Measurements from ENCODE around the gene PSAP. TPM values are rescaled to one million over a fixed set of nuclear protein-coding genes. Genes with fewer than 3 reads are reported as not detected.
"Not testable (repeated sequence)": the region's sequence is repeated elsewhere in the genome, so short reads cannot be mapped to it uniquely, and the experiment has no call there.

The PSAP gene
- total RNA-seq, 1 experiment from 2014 or later = 397 TPM

DNA sequence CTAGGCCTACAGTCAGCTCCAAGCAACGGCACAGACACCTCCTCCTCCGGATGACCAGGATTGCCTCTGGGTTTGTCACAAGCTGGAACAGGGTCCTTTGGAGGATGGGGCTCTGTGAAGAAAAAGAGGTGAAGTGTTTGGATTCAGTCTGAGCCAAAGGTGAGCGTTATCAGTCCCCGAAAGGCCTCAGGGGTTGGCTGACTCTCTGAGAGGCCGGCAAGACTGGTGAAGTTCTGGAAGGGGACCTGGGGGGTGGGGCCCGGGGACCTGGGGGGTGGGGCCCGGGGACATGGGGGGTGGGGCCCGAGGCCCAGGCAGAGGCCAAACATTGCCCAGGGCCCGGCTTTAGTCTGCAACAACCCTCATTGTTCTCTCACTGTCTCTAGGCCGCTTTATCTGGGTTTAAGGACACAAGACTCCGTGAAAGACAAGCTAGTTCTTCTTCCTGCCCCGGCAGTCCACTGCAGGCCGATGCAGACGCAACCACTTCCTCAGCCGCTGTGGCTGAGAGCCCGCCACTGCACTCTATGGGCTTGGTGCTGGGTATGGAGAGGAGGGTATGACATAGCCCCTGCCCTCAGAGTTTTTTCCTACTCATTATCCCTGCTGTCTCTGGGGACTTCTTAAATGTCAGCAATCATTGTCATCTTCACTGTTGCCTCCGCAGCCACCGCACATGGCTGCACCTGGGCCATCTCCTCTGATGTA, 27.4 kb upstream of the PSAP start:
- ATAC-seq = peak; percentile 85
- POLR2A ChIA-PET = interaction anchor here (0.6 kb wide), 1 partner anchor 105 kb away, joined by 3 read pairs; the partner anchor contains the start of gene VSIR
- no peaks in the 10 kb centered on the region; the same call in 1 of the 2 replicates for H3K27me3 Mint-ChIP-seq (ENCODE audit: low read depth)
- H3K4me3 Mint-ChIP-seq = peak overlapping the region; percentile 41; the same call in 1 of the 2 replicates
- CTCF ChIA-PET = interaction anchor here (1.4 kb wide), 1 partner anchor 18 kb away, joined by 19 read pairs; no protein-coding TSS in a partner anchor
- peaks cover 4% of the 10 kb centered on the region; the same call in 1 of the 2 replicates for H3K36me3 Mint-ChIP-seq
- TF ChIP-seq, protein P1, sequence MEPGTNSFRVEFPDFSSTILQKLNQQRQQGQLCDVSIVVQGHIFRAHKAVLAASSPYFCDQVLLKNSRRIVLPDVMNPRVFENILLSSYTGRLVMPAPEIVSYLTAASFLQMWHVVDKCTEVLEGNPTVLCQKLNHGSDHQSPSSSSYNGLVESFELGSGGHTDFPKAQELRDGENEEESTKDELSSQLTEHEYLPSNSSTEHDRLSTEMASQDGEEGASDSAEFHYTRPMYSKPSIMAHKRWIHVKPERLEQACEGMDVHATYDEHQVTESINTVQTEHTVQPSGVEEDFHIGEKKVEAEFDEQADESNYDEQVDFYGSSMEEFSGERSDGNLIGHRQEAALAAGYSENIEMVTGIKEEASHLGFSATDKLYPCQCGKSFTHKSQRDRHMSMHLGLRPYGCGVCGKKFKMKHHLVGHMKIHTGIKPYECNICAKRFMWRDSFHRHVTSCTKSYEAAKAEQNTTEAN (CRISPR knock-in tag; IDR thresholded peaks at IDR 0.05) = no peak
- TF ChIP-seq TEAD1 (CRISPR knock-in tag; IDR thresholded peaks at IDR 0.05) (no peak), SMAD3 (CRISPR knock-in tag; IDR thresholded peaks at IDR 0.05; ENCODE audit: borderline replicate concordance) (no peak), ZBTB21 (CRISPR knock-in tag; IDR thresholded peaks at IDR 0.05; ENCODE audit: borderline replicate concordance) (no peak)
- TF ChIP-seq, protein P2, sequence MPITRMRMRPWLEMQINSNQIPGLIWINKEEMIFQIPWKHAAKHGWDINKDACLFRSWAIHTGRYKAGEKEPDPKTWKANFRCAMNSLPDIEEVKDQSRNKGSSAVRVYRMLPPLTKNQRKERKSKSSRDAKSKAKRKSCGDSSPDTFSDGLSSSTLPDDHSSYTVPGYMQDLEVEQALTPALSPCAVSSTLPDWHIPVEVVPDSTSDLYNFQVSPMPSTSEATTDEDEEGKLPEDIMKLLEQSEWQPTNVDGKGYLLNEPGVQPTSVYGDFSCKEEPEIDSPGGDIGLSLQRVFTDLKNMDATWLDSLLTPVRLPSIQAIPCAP (CRISPR knock-in tag; IDR thresholded peaks at IDR 0.05) = no peak
- TF ChIP-seq, protein P3, sequence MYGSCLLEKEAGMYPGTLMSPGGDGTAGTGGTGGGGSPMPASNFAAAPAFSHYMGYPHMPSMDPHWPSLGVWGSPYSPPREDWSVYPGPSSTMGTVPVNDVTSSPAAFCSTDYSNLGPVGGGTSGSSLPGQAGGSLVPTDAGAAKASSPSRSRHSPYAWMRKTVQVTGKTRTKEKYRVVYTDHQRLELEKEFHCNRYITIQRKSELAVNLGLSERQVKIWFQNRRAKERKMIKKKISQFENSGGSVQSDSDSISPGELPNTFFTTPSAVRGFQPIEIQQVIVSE (CRISPR knock-in tag; IDR thresholded peaks at IDR 0.05; ENCODE audit: borderline replicate concordance) = no peak
- TF ChIP-seq, protein P4, sequence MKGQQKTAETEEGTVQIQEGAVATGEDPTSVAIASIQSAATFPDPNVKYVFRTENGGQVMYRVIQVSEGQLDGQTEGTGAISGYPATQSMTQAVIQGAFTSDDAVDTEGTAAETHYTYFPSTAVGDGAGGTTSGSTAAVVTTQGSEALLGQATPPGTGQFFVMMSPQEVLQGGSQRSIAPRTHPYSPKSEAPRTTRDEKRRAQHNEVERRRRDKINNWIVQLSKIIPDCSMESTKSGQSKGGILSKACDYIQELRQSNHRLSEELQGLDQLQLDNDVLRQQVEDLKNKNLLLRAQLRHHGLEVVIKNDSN (CRISPR knock-in tag; IDR thresholded peaks at IDR 0.05) = no peak
- TF ChIP-seq, protein P5, sequence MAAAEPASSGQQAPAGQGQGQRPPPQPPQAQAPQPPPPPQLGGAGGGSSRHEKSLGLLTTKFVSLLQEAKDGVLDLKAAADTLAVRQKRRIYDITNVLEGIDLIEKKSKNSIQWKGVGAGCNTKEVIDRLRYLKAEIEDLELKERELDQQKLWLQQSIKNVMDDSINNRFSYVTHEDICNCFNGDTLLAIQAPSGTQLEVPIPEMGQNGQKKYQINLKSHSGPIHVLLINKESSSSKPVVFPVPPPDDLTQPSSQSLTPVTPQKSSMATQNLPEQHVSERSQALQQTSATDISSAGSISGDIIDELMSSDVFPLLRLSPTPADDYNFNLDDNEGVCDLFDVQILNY (CRISPR knock-in tag; IDR thresholded peaks at IDR 0.05) = no peak
- H3K4me1 Mint-ChIP-seq = peaks cover 10% of the 10 kb centered on the region
- 0 out of 2 replicates have a peak overlapping the region, but pooled peaks have one; percentile 63 for H3K27ac Mint-ChIP-seq
- peak; percentile 32 for DNase-seq (ENCODE audit: low spot score)
- peaks cover 3% of the 10 kb centered on the region for H3K9me3 Mint-ChIP-seq

DNA sequence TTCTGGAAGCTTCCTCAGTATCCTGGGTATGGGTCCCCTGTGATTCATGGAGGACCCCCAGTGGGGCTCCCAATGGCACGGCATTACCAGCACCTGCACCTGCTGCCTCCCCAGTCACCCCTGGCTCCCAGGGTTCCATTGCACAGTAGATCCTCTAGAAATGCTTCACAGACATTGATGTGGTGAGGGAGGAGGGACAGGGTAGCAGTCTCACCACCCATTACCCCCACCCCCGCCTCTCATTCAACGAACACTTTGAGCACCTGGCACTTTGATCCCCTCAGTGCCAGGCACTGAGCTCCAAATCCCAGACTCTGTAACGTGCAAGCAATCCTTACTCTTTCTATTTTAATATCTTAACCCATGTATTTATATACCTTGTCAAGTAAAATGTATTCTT, 26.8 kb upstream of the PSAP start:
- Mint-ChIP-seq H3K27me3 (ENCODE audit: low read depth) (no peaks in the 10 kb centered on the region; the same call in 1 of the 2 replicates), H3K27ac (no peak overlapping the region), H3K4me3 (no peak overlapping the region), H3K9me3 (peaks cover 3% of the 10 kb centered on the region), H3K36me3 (peaks cover 4% of the 10 kb centered on the region; the same call in 1 of the 2 replicates), H3K4me1 (peaks cover 10% of the 10 kb centered on the region)
- ChIA-PET POLR2A (interaction anchor here (0.6 kb wide), 1 partner anchor 104 kb away, joined by 3 read pairs; the partner anchor contains the start of gene VSIR), CTCF (interaction anchor here (1.4 kb wide), 1 partner anchor 18 kb away, joined by 19 read pairs; no protein-coding TSS in a partner anchor)
- TF ChIP-seq NFE2L1 (CRISPR knock-in tag; IDR thresholded peaks at IDR 0.05) = no peak
- TF ChIP-seq HMGA2 (CRISPR knock-in tag; IDR thresholded peaks at IDR 0.05) = no peak
- TF ChIP-seq IRF2 (CRISPR knock-in tag; IDR thresholded peaks at IDR 0.05; ENCODE audit: borderline replicate concordance, low read depth) = no peak
- TF ChIP-seq, protein P6, sequence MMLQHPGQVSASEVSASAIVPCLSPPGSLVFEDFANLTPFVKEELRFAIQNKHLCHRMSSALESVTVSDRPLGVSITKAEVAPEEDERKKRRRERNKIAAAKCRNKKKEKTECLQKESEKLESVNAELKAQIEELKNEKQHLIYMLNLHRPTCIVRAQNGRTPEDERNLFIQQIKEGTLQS (CRISPR knock-in tag; conservative IDR thresholded peaks at IDR 0.05) = no peak
- TF ChIP-seq, protein P7, sequence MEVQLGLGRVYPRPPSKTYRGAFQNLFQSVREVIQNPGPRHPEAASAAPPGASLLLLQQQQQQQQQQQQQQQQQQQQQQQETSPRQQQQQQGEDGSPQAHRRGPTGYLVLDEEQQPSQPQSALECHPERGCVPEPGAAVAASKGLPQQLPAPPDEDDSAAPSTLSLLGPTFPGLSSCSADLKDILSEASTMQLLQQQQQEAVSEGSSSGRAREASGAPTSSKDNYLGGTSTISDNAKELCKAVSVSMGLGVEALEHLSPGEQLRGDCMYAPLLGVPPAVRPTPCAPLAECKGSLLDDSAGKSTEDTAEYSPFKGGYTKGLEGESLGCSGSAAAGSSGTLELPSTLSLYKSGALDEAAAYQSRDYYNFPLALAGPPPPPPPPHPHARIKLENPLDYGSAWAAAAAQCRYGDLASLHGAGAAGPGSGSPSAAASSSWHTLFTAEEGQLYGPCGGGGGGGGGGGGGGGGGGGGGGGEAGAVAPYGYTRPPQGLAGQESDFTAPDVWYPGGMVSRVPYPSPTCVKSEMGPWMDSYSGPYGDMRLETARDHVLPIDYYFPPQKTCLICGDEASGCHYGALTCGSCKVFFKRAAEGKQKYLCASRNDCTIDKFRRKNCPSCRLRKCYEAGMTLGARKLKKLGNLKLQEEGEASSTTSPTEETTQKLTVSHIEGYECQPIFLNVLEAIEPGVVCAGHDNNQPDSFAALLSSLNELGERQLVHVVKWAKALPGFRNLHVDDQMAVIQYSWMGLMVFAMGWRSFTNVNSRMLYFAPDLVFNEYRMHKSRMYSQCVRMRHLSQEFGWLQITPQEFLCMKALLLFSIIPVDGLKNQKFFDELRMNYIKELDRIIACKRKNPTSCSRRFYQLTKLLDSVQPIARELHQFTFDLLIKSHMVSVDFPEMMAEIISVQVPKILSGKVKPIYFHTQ (CRISPR knock-in tag; IDR thresholded peaks at IDR 0.05) = no peak
- TF ChIP-seq, protein P8, sequence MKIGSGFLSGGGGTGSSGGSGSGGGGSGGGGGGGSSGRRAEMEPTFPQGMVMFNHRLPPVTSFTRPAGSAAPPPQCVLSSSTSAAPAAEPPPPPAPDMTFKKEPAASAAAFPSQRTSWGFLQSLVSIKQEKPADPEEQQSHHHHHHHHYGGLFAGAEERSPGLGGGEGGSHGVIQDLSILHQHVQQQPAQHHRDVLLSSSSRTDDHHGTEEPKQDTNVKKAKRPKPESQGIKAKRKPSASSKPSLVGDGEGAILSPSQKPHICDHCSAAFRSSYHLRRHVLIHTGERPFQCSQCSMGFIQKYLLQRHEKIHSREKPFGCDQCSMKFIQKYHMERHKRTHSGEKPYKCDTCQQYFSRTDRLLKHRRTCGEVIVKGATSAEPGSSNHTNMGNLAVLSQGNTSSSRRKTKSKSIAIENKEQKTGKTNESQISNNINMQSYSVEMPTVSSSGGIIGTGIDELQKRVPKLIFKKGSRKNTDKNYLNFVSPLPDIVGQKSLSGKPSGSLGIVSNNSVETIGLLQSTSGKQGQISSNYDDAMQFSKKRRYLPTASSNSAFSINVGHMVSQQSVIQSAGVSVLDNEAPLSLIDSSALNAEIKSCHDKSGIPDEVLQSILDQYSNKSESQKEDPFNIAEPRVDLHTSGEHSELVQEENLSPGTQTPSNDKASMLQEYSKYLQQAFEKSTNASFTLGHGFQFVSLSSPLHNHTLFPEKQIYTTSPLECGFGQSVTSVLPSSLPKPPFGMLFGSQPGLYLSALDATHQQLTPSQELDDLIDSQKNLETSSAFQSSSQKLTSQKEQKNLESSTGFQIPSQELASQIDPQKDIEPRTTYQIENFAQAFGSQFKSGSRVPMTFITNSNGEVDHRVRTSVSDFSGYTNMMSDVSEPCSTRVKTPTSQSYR (CRISPR knock-in tag; IDR thresholded peaks at IDR 0.05) = no peak
- TF ChIP-seq, protein P9, sequence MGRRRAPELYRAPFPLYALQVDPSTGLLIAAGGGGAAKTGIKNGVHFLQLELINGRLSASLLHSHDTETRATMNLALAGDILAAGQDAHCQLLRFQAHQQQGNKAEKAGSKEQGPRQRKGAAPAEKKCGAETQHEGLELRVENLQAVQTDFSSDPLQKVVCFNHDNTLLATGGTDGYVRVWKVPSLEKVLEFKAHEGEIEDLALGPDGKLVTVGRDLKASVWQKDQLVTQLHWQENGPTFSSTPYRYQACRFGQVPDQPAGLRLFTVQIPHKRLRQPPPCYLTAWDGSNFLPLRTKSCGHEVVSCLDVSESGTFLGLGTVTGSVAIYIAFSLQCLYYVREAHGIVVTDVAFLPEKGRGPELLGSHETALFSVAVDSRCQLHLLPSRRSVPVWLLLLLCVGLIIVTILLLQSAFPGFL (CRISPR knock-in tag; IDR thresholded peaks at IDR 0.05; ENCODE audit: borderline replicate concordance) = no peak
- DNase-seq (ENCODE audit: low spot score) (no peak), ATAC-seq (no peak)

DNA sequence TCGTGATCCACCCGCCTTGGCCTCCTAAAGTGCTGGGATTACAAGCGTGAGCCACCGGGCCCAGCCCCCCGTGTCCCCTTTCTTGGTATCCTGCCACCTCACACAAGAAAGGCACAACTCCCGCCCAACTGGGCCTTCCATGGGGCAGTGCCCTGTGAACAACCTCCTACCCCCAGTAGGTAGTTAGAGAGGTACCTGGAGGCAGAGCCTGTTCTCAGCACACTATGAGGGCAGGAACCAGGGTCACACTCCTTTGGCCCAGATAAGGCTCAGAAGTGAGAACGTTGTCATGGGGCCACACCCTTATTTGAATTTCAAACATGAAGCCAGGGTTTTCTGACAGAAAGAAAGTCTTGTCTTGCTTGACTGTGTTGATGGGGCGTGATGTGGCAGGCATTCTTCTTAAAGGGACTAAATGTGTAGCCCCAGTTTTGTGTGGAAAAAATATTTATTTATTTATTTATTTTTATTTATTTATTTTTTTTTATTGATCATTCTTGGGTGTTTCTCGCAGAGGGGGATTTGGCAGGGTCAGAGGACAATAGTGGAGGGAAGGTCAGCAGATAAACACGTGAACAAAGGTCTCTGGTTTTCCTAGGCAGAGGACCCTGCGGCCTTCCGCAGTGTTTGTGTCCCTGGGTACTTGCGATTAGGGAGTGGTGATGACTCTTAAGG, 23.8 kb upstream of the PSAP start:
- H3K4me3 Mint-ChIP-seq; H3K27me3 Mint-ChIP-seq (ENCODE audit: low read depth); H3K36me3 Mint-ChIP-seq; DNase-seq (ENCODE audit: low spot score); ATAC-seq; H3K27ac Mint-ChIP-seq; POLR2A ChIA-PET; H3K4me1 Mint-ChIP-seq; H3K9me3 Mint-ChIP-seq: not testable (repeated sequence)
- CTCF ChIA-PET = interaction anchor here (1.7 kb wide), 1 partner anchor 22 kb away, joined by 7 read pairs; no protein-coding TSS in a partner anchor
